Stimulated activated CD8-positive, alpha-beta memory T cell treated with anti-CD3 and anti-CD28 coated beads, Interleukin-4, amount 100 ng/mL, for 48 hours (primary cell): ENCODE measurements around the gene TGM4.
A peak's percentile ranks its signal among the peaks of the same experiment; 100 is the strongest.
"Not testable (repeated sequence)": the region's sequence is repeated elsewhere in the genome, so short reads cannot be mapped to it uniquely, and the experiment has no call there.

Experiments
- DNase-seq: peaks from one replicate; pipeline ENCODE4 v3.0.0-alpha.2; 2020

TGM4 gene

DNA sequence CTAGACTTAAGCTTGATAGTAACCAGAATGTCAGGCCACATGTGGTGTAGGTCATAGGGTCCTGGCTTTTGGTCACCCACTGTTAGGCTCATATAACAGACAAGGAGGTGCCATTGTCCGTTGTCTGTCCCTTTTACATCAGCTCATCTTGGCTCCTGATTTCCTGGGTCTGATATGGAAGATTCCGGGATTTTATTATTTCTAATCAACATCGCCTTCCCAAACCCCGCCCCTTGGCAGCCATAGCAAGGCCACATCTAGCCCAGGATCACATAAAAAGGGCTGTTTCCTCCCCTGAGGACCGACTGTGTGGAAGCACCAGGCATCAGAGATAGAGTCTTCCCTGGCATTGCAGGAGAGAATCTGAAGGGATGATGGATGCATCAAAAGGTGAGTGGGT, at the start of gene TGM4:
TSS of gene TGM4 (plus strand) at position 301 of the 400 bp plus-strand sequence. CDS start at position 372, 71 bp downstream.
- no peak for DNase-seq

DNA sequence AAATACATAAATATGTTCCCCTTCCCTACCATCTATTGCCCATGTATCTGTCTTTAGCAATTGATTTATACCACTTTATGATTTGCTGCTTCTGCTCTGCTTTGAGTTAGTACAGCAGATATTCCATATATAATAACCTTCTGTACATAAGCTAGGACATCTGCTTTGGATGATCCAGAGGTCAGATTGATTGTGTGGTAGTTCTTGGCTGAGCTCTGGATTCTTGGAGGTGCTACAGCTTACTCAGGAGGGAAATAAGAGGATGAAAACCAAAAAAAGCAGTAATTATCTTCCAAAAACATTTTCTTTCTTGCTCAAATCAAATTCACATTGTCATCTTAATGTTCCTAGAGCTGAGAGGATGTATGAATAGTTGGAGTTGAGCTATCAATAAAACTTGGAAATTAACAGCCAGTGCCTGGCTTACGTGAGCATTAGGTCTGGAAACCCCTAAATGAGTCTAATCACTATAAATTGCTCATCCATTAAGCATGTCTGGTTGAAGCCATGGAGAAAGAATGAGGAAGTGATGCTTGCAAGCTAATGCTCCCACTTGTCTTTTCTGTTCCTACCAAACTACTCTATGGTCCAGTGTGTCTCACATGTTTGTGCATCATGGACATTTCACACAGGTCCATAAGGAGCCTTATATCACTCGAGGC, 49.0 kb upstream of the TGM4 start:
- DNase-seq: no peak

DNA sequence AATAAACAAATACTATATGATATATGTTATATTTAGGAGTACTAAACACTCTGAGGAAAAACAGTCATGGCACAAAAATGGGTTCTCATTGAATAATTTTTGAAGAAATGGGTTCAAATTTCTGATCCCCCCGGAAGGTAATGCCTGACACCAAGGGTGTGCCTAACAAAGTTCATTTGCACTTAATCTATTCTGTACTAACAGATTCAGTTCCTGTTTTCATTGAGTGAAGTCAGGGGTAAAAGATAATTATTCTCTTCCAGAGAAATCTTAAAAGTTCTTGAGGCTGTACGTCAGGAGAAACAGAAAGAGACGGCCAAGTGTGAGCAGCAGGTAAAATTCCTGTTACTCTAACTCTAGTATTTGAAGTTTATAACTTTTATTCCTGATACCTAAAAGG, 47.2 kb upstream of the TGM4 start:
- no peak for DNase-seq

DNA sequence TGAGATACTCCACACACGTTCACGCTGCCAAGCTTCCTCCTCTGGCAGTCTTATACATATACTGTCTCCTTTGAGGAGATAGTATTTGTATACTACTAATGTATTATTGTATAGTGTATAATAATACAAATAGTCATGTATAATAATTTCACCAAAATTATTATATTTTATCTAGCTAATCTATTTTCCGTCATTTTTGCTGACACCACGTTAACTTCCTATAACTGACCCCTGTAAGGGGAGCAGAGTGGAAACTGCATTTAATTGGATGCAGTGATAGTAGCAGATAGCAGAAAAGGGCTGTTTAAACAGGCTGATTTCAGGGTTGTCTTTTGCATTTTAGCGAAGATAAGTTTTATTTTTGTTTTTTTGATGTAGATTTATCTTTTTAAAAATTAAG, 43.2 kb upstream of the TGM4 start:
- DNase-seq: no peak

DNA sequence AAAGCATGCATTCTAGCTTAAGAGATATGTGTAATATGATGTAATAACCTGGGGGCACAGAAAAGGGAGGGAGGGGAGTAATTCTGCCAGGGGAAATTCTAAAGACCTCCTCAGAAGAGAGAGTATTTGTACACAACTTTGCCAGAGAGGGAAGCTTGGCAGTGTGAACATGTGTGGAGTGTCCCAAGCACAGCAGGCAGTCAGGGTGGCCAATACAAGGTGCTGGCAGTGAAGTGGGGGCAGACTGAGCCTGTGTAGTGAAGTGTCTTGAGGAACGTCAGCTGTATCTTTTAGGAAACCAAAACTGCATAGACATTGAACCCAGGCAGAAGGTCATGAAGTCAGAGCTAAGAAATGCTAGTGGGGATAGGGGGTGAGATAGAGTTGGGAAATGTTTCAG, 42.4 kb upstream of the TGM4 start:
- no peak for DNase-seq

DNA sequence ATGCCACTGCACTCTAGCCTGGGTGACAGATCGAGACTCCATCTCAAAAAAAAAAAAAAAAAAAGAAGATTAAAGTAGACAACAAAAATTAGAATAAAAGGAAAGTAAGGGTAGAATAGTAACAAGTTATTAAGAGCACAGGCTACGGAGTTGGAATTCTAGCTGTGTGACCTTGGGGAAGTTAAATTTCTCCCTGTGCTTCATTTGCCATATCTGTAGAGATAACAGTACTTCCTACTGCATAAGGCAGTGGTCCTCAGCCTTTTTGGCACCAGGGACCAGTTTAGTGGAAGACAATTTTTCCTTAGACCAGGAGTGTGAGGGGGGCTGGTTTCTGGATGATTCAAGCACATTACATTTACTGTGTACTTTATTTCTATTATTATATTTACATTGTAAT, 41.4 kb upstream of the TGM4 start:
- DNase-seq: no peak

DNA sequence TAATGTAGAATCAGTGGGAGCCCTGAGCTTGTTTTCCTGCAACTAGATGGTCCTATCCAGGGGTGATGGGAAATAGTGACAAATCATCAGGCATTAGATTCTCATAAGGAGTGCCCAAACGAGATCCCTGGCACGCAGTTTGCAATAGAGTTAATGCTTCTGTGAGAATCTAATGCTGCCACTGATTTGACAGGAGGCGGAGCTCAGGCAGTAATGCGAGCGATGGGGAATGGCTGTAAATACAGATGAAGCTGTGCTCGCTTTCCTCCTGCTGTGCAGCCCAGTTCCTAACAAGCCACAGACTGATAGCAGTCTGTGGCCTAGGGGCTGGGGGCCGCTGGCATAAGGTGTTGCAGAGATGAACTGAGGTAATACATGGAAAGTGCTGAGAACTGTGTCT, 41.0 kb upstream of the TGM4 start:
- no peak for DNase-seq

DNA sequence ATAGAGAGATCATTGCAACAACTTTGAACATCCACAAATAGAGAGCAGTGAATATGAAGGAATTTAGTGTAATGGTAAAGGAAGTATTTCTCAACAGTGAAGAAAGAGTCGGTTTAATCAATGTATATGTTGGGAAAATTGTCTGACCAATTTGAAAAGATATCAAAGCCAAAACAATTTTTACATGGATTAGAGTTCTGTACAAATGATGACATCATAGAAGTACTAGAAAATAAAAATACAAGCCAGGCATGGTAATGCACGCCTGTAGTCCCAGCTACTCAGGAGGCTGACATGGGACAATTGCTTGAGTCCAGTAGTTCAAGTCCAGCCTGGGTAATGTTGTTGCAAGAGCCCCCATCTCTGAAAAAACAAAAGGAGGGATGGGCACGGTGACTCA, 38.7 kb upstream of the TGM4 start:
- no peak for DNase-seq

DNA sequence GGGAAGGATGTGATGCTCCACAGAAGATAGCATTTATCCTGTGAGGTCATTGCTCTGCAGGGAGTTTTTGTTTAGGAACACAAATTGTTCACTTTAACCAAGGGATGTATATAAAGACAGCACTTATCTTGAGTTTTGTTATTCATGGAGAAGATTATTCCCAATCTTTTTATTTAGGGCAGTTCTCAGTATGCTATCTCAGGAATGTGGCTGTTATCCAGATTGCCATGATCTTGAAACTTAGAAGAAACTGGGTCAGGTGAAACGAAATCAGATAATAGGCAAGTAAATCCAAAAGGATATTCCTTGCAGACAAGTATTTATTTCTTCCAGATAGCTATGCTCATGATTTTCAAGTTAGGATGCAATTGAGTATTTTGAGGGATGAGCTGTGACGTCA, 32.0 kb upstream of the TGM4 start:
- DNase-seq: no peak

DNA sequence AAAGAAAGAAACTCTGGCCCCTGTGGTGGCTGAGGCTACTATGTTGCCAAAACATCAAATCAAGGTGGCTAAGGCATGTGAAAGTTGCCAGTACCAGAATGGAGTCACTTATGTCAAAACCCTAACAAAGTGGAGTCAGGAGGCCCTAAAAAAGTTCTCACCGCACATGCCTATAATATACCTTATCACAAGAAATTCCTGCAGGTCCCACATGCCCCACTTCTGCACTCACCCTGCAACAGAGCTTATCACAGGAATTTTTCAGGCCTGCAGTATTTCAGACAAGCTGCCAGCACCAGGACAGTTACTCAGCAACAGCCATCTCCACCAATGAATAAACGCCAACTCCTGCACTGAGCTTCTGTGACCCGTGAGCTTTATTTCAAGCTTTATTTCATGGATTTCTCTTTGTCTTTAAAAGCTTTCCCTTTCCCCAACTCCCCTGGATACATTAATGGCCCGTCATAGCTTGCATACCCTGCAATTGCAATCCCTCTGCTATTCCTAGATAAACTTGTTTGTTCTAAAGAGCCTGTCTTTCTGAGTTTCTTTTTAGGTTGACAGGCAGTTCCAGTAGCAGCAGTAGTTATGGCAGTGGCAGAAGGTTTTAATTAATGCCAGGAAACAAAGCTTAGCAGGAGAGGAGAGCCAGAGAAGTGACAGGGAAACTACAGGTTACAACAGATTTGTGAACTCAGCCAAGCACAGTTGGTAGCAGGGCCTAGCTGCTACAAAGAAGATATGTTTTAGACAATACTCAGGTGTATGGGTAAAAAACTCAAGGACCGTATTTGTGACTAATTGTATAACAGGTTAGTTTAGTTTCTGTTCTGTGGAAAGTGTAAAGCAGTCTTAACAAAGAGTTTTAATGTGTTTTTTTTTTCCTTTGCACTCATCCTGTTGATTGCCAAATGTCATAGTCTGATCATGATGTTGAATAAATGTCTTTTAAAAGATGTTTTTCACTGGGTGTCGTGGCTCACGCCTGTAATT, 28.6 kb upstream of the TGM4 start:
- DNase-seq: no peak

DNA sequence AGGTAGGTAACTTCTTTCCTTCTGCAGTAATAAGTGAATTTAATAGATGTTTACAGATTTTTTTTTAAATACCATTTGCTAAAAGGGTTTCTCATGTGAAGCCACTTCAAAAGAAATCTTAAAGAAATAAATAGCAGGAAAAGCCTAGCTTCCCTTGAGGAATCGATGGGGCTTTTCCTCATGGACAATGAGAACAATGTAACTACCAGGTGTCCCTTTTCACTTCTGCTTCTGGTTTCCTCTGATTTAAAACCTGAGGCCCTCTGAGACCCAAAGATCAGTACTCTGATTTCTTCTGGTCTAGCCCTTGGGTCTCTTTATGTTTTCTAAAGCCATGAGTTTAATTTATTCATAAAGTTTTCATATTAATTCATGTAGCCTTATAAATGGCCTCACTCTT, 25.8 kb upstream of the TGM4 start:
- no peak for DNase-seq

DNA sequence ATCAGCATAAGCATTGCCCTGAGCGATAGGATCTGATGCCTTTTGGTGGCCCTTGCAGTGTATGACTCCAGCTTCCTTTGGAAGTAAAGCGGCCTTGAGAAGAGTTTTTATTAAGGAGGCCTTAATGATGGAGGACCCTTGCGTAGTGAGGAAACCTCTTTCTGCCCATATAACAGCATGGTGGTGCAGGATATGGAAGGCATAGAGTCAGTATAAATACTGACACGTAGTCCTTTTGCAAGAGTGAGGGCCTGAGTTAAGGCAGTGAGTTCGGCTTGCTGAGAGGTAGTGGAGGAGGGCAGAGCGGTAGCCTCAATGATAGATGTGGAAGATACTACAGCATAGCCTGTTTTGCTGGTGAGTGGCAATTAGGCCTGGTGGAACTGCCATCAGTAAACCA, 17.7 kb upstream of the TGM4 start:
- DNase-seq: not testable (repeated sequence)

DNA sequence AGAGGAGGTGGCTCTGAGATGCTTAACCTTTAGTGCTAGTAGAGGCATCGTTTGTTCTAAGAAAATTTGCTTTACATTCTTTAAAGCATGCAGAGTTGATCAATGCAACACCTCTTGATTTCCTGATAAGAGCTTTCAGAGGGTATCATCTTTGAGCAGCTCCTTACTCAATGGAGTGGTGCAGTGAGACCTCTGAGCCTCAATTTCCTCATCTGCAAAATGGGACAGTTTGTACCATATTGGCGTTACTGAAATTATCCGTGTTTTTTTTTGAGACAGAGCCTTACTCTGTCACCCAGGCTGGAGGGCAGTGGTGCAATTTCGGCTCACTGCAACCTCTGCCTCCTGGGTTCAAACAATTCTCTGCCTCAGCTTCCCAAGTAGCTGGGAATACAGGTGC, 14.3 kb upstream of the TGM4 start:
- DNase-seq: no peak

DNA sequence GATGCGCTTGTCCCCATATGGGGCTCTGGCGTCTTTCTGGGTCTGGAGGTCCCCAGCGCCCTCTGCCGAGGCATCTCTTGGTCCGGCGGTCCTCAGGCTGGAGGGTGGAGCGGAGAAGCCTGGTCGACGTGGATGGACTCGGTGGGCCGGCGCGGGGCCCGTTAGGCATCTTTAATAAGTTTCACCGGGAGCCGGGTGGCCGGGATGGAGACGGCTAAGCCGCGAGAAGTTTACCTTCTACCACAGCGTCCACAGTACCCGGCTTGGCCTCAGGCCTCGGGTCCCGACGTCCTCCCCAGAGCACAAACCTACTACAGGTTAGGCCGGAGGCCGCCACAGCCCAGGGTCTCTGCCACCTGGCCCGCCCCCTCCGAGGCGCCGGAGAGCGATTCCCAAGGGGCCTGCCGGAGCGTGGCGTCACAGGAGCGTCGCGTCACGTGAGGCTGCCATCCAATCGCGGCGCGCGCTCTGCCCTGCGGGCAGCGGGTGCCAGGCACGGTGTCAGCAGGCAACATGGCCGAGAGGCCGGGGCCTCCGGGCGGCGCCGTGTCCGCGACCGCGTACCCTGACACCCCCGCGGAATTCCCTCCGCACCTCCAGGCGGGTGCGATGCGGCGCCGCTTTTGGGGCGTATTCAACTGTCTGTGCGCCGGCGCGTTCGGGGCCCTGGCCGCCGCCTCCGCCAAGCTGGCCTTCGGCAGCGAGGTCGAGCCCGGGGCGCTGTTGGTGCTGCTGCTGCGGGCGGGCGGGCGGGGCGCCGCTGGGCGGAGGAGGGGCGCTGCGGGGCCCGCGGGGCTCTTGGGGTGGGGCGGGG, 12.8 kb upstream of the TGM4 start, which contains the start of gene TMEM42:
TSS of gene TMEM42 (plus strand) at position 501 of the 814 bp plus-strand sequence. CDS start at position 514, 13 bp downstream.
- peak; percentile 89 for DNase-seq

DNA sequence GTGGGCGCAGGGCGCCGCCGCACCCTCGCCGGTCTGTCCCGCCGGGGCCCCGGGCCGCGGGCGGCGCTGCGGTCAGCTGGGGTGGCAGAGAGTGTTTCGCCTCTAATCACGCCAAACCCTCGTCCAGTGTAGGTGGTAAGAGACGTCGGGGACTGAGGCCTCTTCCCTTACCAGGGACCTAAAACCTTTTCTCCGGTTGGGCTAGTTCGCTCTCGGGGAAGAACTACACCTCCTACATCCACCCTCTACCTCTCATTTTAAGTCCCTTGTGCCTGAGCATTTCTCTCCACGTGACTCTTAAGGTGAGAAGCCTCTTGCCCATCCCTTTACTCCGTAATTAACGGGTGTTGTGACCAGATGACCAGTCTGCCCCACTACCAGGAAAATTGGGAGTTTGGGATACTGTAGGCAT, 12.2 kb upstream of the TGM4 start:
- peak; percentile 46 for DNase-seq

DNA sequence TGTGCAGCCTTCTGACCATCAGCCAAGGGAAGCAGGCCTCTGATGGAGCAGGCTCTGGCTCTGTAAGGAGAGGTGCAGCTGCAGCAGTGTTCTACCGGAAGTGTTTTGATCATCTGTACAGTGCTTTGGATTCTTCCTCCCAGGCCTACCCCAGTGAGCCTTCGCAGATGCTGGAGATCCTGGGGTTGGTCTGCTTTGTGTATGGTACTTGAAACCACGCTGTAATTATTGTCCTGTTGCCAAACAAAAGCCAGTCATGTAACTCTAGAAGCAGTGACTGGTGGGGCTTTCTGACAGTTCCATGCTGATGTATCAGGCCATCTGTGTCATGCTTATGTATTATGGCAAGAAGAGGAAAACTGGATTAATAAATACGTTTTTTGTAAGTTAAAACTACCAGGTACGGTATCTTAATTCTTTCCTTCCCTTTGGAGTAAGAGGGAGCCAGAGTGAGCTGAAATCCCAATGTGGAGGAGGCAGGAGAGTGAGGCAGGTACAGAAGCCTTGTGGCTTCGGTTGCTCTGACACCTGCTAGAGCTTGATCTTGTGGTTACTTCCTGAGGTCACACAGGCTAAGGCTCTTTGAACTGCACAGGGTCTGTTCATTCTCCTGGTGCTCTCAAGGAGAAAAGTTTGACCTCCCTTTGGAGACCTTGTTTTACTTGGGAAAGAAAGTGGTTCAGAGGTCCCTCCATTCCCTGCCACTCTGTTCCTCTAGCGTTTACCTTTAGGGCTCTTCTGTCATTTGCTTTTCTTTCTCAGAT, 9.0 kb upstream of the TGM4 start:
- no peak for DNase-seq

DNA sequence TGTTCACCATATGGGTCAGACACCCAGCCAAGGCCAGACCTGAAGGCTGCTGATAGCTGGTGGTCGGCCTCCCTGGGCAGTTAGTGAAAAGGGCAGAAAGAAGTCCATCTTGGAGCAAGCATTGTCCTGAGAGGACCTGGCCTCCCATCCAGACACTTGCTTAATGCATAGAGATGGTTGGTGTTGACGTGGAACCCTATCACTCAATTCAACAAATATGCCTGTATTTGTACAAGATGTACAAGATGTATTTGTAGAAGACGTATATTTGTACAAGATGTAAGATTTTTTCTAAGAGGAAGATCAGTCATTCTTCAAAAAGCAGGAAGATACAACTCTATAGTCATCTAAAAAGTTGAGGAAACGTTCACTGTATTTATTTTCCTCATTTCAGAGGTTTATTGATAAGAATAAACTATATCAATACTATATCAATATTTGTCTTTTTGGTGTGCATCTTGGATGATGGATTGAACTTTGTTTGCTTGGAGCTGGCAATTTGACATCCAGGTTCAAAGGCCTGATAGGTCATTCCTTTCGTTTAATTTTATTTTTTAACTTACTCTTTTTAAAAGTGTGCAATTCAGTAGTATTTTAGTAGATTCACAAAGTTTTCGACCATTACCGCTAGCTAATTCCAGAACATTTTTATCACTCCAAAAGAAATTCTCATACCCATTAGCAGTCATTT, 6.8 kb upstream of the TGM4 start:
- DNase-seq: no peak

DNA sequence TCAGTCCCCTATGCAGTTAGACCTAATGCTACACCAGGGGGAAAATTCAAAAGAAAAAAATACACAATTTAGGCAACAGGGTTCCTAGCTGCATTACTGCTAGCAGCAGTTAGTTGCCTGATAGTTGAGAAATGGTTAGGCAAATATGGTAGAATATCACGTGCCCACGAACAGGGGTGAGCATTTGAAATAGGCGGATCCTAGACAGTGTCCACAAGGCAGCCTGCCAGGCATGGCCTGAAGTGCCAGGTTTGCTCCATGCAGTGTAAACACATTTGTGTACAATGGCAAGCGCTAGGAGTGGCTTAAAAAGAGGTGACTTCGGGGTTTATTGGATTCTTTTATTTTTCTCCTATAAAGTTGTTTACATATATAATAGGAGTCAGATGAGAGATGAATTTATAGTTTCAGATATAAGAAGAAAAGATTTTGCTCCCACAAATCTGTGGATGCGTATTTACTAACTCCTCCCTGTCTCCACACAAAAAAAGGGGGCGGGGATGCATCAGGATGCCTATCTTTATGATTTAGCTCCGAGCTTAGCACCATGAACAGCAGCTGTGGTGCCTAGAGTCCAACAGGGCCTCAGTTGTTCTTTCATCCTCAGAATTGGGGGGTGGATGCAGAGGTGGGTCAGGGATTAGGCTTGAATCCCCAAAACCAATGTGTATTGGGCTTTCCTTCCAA, 3.9 kb upstream of the TGM4 start:
- DNase-seq: no peak

DNA sequence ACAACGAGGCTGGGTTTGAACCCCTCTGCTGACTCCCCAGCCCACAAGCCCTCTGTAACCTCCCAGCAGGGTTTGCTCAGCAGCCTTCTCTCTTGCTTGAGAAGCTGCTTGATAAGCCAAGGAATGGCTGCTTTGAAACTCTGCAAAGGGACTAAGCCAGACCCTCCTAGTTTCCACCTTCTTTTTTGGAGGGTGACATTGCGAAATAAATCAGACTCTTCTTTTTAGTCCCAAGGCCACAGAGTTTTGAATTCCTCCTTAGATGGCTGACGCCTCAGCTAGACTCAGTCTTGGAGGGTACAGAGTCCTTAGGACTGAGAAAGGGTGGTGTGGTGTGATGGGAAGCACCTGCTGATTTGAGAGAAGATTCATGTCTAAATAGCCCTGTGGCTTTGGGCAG, 1.2 kb downstream of the TGM4 start:
- DNase-seq: no peak

DNA sequence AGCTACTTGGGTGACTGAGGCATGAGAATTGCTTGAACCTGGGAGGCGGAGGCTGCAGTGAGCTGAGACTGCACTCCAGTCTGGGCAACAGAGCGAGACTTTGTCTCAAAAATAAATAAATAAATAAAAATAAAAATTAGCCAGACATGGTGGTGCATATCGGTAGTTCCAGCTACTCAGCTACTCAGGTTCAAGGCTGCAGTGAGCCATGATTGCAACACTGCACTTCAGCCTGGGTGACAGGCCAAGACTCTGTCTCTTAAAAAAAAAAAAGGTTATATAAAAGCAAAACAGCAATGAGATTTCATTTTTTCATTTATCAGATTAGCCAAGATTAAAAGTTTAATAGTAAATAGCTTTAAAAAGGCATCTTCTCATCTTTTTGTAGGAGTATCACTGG, 2.9 kb downstream of the TGM4 start:
- DNase-seq: no peak

DNA sequence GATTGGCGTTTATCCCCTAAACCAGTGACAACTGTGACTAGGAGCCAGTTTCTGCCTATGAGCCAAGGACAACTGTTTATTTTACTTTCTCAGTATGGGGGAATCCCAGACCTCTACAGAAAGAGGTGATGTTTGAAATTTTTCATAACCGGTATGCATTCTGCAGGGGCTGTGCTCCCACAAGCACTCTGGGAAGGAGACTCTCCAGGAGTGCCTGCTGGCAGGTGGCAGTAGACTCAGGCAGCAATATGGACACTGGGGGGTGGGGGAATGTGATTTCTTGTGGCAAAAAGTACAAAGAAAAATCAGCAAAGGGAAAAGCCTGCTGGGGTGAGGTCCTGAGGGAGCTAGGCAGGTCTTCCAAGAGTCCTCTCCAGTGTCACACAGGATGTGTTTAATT, 5.9 kb downstream of the TGM4 start:
- no peak for DNase-seq
